Sigmoid colon (tissue), 4 donors: ENCODE data around the gene KIN.

ENCODE experiments used
- EP300 ChIP-seq, 4 donors: sonication (generic); formaldehyde crosslinking; IDR thresholded peaks; one replicate each; pipeline ENCODE4 v1.6.1; 2017; ENCODE audit warnings: antibody characterized with exemption in 4 of 4
- POLR2A ChIP-seq, 2 donors: fragments of 450-650 bp; IDR thresholded peaks; one replicate each; pipeline ENCODE4 v1.6.1; 2016; ENCODE audit warnings: antibody characterized with exemption in 2 of 2, mild to moderate bottlenecking in 2 of 2, moderate library complexity in 2 of 2
- TF ChIP-seq, protein P1 (sequence below), 4 experiments: fragments of 450-650 bp in 3 of 4; fragments of 200-600 bp in 1 of 4; IDR thresholded peaks; one replicate each; pipeline ENCODE4 v1.5.1; 2016 to 2019; ENCODE audit warnings: antibody characterized with exemption in 4 of 4, mild to moderate bottlenecking in 3 of 4, moderate library complexity in 2 of 4

DNA sequence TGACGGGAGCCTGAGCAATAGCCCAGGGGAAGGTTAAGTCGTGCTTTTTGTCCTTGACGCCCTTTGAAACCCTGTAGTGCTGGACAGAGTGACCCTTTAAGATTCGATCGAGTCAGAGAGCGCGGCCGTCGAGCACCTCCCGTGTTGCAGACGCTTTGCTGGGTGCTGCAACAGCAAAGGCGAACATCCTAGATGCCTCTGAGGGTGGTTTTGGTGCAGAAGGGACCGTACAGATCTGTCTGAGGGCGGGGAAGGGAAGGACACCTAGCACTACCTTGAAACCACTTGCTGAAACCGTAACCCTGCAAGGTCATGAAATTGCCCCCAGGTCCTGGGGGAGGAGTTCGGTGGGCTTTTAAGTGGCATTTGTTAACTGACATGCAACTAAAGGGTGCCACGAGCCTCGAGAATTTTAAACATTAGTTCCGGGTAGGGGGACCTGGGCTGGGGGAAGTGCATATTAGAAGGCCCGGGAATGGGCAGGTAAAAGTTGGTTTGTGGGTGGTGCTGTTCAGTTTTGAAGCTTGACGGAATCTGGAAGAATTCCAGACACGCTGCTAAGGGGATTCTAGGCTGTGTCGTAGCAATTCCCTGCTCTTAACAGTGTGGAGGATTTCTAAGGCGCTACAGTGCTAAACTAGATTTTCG is 970 bp upstream of the KIN start:
- TF ChIP-seq POLR2A (IDR thresholded peaks at IDR 0.05) (no peak), EP300 (IDR thresholded peaks at IDR 0.05) (no peak)
- TF ChIP-seq, protein P1, sequence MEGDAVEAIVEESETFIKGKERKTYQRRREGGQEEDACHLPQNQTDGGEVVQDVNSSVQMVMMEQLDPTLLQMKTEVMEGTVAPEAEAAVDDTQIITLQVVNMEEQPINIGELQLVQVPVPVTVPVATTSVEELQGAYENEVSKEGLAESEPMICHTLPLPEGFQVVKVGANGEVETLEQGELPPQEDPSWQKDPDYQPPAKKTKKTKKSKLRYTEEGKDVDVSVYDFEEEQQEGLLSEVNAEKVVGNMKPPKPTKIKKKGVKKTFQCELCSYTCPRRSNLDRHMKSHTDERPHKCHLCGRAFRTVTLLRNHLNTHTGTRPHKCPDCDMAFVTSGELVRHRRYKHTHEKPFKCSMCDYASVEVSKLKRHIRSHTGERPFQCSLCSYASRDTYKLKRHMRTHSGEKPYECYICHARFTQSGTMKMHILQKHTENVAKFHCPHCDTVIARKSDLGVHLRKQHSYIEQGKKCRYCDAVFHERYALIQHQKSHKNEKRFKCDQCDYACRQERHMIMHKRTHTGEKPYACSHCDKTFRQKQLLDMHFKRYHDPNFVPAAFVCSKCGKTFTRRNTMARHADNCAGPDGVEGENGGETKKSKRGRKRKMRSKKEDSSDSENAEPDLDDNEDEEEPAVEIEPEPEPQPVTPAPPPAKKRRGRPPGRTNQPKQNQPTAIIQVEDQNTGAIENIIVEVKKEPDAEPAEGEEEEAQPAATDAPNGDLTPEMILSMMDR (IDR thresholded peaks at IDR 0.05) = no peak
